NCI-H446 (cell line): ENCODE data around the gene OSBPL8.
A peak's percentile ranks its signal among the peaks of the same experiment; 100 is the strongest.

Source experiments
- DNase-seq, 2 experiments: peaks; one replicate each; lab custom pipeline; 2025; lab: John Stamatoyannopoulos, UW

The OSBPL8 gene

GRCh38 chr12:76470028-76470939 lies 89.3 kb downstream of the OSBPL8 start:
- DNase-seq: peak in 1 of 2 experiments; percentile 16

- no peak for DNase-seq
Measured at GRCh38 chr12:76464631-76465166, 94.9 kb downstream of the OSBPL8 start.

GRCh38 chr12:76462668-76463224 lies 96.8 kb downstream of the OSBPL8 start:
- no peak for DNase-seq

DNA sequence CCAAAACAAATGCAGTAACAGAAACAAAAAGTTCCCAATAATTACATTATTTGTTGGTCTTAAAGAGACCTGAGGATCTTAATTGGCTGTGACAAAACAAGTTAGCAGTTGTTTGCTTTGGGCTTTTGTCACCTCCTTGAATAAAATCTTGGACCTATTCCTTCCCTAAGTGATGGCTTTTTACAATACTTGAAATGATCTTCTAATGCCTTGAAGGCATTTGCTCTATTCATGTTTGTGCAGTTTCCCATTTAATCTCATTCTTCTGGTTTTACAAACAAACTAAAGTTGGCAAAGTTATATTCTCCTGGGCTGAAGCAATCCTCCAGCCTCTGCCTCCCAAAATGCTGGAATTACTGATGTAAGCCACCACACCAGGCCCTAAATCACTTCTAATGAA lies 98.8 kb downstream of the OSBPL8 start:
- no peak for DNase-seq

DNA sequence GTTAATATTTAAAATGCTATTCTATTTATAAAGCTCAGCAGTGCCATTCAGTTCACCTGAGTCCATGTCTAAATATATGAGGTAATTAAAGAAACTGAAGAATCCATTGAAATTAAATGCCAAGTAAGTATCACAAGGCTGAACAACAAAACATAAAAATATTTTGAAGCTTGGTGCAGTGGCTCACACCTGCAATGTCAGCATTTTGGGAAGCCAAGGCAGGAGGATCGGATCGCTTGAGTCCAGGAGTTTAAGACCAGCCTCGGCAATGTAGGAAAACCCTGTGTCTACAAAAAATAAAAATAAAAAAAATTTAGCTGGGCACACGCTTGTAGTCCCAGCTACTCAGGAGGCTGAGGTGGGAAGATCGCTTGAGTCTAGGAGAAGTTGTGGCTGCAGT lies 101.8 kb downstream of the OSBPL8 start:
- DNase-seq: no peak

DNA sequence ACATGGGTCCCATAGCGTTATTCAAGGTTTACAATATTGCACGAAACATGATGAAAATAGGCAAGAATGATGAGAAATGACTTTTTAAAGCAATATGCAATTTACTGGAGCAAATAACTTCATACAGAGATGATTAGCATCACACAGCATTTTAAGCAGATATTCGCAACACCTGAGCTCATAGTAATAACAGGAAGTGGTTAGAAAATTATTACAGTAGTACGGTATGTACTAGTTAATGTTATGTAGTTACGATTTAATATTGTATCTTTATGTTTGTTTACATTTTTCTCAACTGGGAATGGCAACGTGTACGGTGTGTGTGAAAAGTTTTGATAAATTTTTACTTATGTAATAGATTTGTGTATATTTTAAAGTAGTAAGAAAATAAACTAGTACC lies 102.6 kb downstream of the OSBPL8 start:
- DNase-seq: no peak

DNA sequence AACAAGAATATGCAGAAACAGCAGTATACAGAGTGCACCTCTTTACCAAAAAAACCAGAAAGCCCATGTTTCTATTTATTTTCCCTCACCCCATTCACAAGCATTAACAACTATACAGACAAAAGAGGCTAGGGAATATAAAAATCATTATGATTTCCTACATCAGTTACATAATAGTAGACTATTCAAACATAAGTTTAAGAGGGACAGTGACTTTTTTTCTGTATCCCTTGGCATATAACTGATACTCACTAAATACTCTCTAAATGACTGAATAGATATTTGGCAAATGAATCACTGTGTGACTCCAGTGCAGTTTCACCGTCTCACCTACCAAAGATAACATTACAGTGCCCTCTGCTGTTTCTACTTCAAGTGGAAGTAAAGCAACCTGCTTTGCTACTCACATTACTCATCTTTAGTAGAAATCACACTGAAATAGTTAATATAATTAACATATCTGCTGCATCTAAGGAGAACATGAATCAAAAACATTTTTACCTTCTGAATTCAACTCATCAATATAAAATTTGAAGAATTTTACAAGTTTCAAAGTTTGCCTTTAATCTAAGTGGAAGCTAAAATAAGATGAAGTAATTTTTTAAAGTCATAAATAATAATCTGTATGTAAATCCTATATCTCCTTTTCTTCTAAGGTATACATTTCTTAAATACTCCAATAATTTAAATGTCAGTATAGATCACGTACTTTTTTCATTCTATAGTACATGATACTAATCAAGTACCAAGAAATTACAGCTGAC lies 103.8 kb downstream of the OSBPL8 start:
- DNase-seq: peak; percentile 7 to 73

DNA sequence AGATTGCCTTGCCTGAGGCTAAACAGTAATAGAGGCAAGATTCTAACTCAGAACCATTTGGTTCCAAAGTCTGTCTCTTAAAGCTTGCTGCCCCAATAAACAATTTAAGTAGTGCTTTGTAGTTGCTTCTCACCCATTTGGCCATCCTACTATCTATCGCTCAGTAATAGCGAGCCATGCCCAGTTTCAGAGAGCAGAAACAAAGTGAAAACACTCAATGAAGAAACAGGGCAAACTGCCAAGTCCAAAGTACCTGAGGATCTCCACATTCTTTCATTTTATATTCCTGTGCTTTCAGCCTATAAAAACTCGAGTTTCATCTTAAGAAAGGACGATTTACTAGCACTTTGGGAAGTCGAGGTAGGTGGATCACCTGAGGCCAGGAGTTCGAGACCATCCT lies 108.0 kb downstream of the OSBPL8 start:
- no peak for DNase-seq

DNA sequence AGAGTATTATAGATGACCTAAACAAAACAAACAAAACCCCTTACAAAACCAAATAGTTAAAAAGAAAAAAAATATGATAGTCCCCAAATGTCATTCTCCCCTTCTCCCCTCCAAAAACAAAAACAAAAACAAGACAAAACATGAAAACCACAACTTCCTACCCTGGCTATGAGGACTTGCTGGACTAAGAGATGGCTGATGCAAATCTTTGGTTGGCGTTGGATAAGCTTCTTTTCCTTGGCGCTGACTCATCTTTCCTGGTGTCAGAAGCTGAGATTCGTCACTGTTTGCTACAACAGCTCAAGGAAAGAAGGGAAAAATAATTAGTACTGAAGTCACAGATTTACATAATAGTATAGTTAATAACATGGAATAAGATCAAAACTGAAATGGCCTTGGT lies 108.9 kb downstream of the OSBPL8 start:
- no peak for DNase-seq

GRCh38 chr12:76449993-76450392 lies 109.6 kb downstream of the OSBPL8 start:
- no peak for DNase-seq

GRCh38 chr12:76449583-76449982 lies 110.0 kb downstream of the OSBPL8 start:
- no peak for DNase-seq

DNA sequence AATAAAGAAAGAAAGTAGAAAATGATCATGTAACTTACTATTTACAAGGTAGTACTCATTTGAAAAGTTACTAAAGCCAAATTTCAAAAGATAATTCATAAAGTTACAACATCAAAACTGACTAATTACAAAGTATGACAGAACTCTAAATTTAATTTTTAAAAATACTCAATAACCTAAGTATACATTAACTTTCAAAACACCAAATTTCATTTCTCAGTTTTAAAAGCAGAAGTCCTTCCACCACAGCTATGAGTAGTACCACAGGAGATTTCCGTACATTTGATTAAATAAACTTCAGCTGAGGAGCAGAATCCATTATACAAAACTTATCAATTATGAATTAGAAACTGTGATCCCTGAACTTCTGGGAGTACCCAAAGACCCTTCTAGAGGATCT lies 110.6 kb downstream of the OSBPL8 start:
- no peak for DNase-seq

GRCh38 chr12:76446090-76446489 lies 113.5 kb downstream of the OSBPL8 start:
- no peak for DNase-seq

- DNase-seq: no peak
Measured at GRCh38 chr12:76445462-76445861, 114.1 kb downstream of the OSBPL8 start.

GRCh38 chr12:76444408-76444984 lies 115.1 kb downstream of the OSBPL8 start:
- no peak for DNase-seq

GRCh38 chr12:76441016-76441415 lies 118.6 kb downstream of the OSBPL8 start:
- peak in 1 of 2 experiments; percentile 32 for DNase-seq

GRCh38 chr12:76432733-76433132 lies 126.8 kb downstream of the OSBPL8 start:
- DNase-seq: no peak

GRCh38 chr12:76428117-76428516 lies 131.5 kb downstream of the OSBPL8 start:
- DNase-seq: no peak

GRCh38 chr12:76426160-76426559 lies 133.4 kb downstream of the OSBPL8 start:
- DNase-seq: no peak

DNA sequence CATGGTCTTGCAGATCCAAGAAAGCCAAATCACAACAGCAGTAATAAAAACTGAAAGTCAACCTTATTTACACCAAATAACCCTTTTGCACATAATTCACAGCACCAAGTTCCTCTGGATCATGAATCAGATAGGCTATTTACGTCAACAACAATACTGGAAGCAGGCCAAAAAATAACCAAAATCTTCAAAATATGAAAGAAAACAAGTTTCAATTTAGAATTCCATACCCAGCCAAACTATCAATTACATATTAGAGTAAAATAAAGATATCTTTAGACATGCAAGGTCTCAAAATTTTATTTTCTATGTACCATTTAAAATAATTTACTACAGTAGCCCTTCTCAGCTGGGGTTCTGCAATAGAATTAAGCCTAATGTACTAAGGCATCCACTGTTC lies 134.6 kb downstream of the OSBPL8 start:
- DNase-seq: no peak

DNA sequence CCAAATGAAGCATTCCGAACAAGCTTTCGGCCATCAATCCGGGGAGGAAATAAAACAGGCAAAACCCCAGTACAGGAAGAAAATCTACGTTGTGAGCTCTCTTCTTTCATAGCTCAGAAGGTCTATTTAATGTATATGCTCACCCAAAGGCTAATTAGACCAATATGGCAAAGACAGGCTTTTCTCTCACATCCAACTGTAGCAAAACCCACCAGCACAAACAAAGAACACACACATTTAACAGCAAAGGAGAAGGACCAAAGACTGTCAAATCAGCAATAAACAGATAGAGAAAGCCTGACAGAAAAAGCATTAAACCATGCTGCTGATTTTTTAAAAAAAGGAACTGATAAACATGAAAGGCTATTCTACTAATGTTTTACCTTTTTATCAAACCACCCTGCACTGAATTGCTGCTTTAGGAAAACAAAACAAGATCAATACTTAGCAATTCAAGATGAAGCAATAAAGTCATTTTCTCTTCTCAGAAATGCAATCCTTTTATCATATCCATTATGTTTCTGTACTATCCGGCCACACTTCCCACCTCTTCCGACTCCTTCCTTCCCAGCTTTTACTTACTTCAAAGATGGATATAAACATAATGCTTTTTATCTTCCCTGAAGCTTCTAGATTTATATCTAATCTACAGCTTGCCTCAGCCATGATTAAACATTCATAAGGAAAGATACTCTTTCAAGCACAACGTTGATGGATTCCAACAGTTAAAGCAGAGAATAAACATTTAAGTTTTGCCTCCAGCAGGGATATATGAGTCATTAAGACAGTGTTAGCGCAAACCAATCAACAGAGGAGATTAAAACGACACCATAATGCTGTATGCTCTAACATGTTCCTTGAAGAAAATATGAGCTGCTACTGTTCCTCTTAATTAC lies 136.8 kb downstream of the OSBPL8 start:
- no peak for DNase-seq
